ENCODE results near the gene DLEC1.

Gene DLEC1

DNA sequence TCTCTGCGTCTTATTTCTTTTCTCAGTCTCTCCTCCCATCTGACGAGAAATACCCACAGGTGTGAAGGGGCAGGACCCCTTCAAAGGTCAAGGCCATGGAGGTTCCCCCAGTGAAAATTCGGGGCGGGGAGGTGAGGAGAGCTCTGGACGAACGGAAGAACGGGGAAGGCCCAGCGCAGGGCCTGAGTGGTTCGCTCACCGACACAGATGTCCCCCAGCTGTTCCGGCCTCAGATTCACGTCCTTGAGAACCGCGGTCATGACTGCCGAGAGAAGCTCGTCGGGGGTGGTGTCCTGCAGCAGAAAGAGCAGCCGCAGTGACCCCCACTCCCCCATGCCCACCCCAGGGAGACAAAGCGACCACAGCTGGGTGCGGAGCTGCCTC is 97.4 kb downstream of the DLEC1 start:
- H3K27me3 ChIP-seq (ENCODE audit: low read depth, low read length) = no peaks in the 10 kb centered on the region
- peaks cover 34% of the 10 kb centered on the region for H3K4me1 ChIP-seq (ENCODE audit: low read length)
- TF ChIP-seq, protein P1, sequence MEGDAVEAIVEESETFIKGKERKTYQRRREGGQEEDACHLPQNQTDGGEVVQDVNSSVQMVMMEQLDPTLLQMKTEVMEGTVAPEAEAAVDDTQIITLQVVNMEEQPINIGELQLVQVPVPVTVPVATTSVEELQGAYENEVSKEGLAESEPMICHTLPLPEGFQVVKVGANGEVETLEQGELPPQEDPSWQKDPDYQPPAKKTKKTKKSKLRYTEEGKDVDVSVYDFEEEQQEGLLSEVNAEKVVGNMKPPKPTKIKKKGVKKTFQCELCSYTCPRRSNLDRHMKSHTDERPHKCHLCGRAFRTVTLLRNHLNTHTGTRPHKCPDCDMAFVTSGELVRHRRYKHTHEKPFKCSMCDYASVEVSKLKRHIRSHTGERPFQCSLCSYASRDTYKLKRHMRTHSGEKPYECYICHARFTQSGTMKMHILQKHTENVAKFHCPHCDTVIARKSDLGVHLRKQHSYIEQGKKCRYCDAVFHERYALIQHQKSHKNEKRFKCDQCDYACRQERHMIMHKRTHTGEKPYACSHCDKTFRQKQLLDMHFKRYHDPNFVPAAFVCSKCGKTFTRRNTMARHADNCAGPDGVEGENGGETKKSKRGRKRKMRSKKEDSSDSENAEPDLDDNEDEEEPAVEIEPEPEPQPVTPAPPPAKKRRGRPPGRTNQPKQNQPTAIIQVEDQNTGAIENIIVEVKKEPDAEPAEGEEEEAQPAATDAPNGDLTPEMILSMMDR (IDR thresholded peaks at IDR 0.05; ENCODE audit: low read depth, low read length) = no peak
- TF ChIP-seq EZH2phosphoT487 (IDR thresholded peaks at IDR 0.05; ENCODE audit: low read depth) = no peak
- H4K20me1 ChIP-seq (ENCODE audit: insufficient read depth, low read length) = peaks cover 16% of the 10 kb centered on the region
- H3K9me3 ChIP-seq (ENCODE audit: insufficient read depth, low read length) = no peaks in the 10 kb centered on the region
- H3K27ac ChIP-seq (ENCODE audit: low read length) = peak overlapping the region; percentile 37
- H2AFZ ChIP-seq (ENCODE audit: low read depth, low read length) = no peak overlapping the region
- H3K4me2 ChIP-seq (ENCODE audit: low read length) = peak overlapping the region; percentile 87
- H3K9ac ChIP-seq (ENCODE audit: low read length) = peak overlapping the region; percentile 86
- peaks cover 35% of the 10 kb centered on the region for H3K36me3 ChIP-seq (replicated peaks; ENCODE audit: low read depth, low read length)
- peaks cover 54% of the 10 kb centered on the region for H3K79me2 ChIP-seq (ENCODE audit: low read length)
- H3K4me3 ChIP-seq (ENCODE audit: low read length) = peak overlapping the region; percentile 82

DNA sequence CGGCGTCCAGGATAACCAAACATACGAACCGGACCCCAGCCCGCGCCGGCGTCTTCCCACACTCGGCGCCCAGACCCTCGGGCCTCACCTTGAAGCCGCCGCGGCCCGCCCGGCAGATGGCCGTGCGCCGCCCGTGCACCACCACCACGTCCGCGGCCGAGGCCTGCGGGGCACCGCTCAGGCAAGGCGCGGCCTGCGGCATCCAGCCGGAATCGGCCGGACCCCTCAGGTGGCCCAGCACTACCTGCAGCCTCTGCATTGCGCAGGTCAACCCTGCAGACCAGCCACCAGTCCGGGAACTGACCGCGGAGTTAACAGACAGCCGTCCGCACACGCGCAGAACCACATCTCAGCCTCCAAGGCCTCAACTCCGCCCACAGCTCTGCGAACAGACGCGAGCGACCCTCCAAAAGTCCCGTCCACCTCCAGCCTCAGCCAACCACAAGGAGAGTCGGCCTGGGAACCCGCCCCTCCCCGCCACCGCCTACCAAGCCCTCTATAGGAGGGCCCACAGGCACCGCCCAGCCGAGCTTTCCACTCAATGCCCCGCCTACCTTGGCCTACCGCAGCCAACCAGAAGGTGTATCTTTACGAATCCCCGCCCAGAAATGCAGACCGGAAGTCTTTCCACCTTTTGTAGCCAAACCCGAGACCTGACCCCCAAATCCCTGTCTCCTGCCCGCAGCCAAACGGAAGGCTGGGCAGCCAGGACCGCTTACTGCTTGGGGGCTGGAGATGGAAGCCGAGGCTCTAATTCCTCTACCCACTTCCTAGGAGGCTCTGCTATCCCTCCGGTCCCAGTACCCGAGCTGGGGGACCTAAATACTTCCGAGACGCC is 98.0 kb downstream of the DLEC1 start, which contains the start of gene ACAA1:
TSS of gene ACAA1 (minus strand) at position 351 of the 838 bp plus-strand sequence. CDS start at position 259, 92 bp downstream.
- Histone ChIP-seq H3K9me3 (ENCODE audit: insufficient read depth, low read length) (no peaks in the 10 kb centered on the region), H3K27ac (ENCODE audit: low read length) (peak within 1 kb of the TSS; percentile 72), H3K27me3 (ENCODE audit: low read depth, low read length) (no peaks in the 10 kb centered on the region), H2AFZ (ENCODE audit: low read depth, low read length) (no peak within 1 kb of the TSS), H3K4me1 (ENCODE audit: low read length) (peaks cover 28% of the 10 kb centered on the region), H3K36me3 (replicated peaks; ENCODE audit: low read depth, low read length) (peaks cover 40% of the 10 kb centered on the region), H4K20me1 (ENCODE audit: insufficient read depth, low read length) (peaks cover 11% of the 10 kb centered on the region; the same call in 1 of the 2 replicates), H3K79me2 (ENCODE audit: low read length) (peaks cover 54% of the 10 kb centered on the region), H3K4me3 (ENCODE audit: low read length) (peak within 1 kb of the TSS; percentile 87), H3K9ac (ENCODE audit: low read length) (peak within 1 kb of the TSS; percentile 94), H3K4me2 (ENCODE audit: low read length) (peak within 1 kb of the TSS; percentile 91)
- TF ChIP-seq, protein P1 (IDR thresholded peaks at IDR 0.05; ENCODE audit: low read depth, low read length) = no peak
- TF ChIP-seq EZH2phosphoT487 (IDR thresholded peaks at IDR 0.05; ENCODE audit: low read depth) = no peak

DNA sequence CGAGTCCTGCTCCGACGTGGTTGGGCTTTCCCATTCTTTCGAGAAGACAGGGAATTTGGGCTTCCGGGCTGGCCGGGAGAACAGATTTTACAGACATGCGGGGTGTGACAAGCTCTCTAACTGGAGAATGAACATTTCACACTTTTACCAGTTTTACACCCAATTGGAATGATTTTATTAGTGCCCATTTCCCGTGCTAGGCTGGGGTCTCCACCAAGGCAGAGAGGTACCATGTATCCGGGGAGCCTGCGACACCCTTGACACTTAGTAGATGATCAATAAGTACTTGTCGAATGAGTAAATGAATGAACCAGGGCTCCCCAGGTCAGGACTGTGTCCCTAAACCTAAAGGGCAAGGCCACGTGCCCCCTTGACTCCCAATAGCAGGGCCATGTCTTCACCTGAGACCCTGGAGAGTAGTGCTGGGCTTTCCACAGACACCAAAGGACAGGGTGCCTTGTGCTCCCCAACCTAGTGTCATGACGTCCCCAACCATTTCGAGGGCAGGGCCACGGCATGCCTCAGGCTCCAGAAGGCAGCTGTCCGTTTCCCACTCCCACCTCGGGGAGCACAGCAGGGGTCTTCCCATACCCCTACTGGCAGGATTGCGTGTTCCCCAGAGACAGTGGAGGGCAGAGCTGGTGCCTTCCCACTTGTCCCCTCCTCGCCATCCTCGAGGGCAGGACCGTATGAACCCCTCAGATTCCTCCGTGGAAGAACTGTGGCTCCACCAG is 98.8 kb downstream of the DLEC1 start:
- peaks cover 43% of the 10 kb centered on the region for H3K36me3 ChIP-seq (replicated peaks; ENCODE audit: low read depth, low read length)
- TF ChIP-seq EZH2phosphoT487 (IDR thresholded peaks at IDR 0.05; ENCODE audit: low read depth) = no peak
- H4K20me1 ChIP-seq (ENCODE audit: insufficient read depth, low read length) = peaks cover 8% of the 10 kb centered on the region; the same call in 1 of the 2 replicates
- peaks cover 25% of the 10 kb centered on the region for H3K4me1 ChIP-seq (ENCODE audit: low read length)
- no peaks in the 10 kb centered on the region for H3K27me3 ChIP-seq (ENCODE audit: low read depth, low read length)
- no peaks in the 10 kb centered on the region for H3K9me3 ChIP-seq (ENCODE audit: insufficient read depth, low read length)
- peak overlapping the region; percentile 94 for H3K9ac ChIP-seq (ENCODE audit: low read length)
- peaks cover 54% of the 10 kb centered on the region for H3K79me2 ChIP-seq (ENCODE audit: low read length)
- peak overlapping the region; percentile 91 for H3K4me2 ChIP-seq (ENCODE audit: low read length)
- H3K4me3 ChIP-seq (ENCODE audit: low read length) = peak overlapping the region; percentile 87
- peak overlapping the region; percentile 34; the same call in 1 of the 2 replicates for H2AFZ ChIP-seq (ENCODE audit: low read depth, low read length)
- peak overlapping the region; percentile 72 for H3K27ac ChIP-seq (ENCODE audit: low read length)

DNA sequence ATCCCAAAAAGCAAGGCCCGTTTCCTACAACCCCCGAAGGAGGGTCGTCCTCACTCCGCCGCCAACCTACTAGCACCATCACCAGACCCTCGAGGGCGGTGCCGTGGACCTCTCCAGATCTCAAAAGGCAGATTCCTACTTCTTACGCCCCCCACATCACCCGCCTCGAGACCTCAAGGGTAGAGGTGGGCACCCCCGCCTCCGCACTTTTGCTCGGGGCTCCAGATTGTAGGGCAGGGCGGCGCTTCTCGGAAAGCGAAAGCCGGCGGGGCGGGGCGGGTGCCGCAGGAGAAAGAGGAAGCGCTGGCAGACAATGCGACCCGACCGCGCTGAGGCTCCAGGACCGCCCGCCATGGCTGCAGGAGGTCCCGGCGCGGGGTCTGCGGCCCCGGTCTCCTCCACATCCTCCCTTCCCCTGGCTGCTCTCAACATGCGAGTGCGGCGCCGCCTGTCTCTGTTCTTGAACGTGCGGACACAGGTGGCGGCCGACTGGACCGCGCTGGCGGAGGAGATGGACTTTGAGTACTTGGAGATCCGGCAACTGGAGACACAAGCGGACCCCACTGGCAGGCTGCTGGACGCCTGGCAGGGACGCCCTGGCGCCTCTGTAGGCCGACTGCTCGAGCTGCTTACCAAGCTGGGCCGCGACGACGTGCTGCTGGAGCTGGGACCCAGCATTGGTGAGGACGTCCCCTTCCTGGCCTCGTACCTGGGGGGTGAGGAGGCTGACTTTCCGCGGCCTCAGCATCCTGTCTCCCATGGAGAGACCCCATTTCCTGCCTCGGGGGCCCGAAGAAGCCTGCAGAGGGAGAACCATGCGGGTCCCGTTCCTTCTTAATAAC is 99.6 kb downstream of the DLEC1 start, which contains the start of gene MYD88:
TSS of gene MYD88 (plus strand) at position 313 of the 842 bp plus-strand sequence. CDS start at position 353, 40 bp downstream.
- peaks cover 54% of the 10 kb centered on the region for H3K79me2 ChIP-seq (ENCODE audit: low read length)
- TF ChIP-seq EZH2phosphoT487 (IDR thresholded peaks at IDR 0.05; ENCODE audit: low read depth) = no peak
- TF ChIP-seq, protein P1 (IDR thresholded peaks at IDR 0.05; ENCODE audit: low read depth, low read length) = no peak
- H2AFZ ChIP-seq (ENCODE audit: low read depth, low read length) = peak within 1 kb of the TSS; percentile 75
- no peaks in the 10 kb centered on the region for H3K9me3 ChIP-seq (ENCODE audit: insufficient read depth, low read length)
- peak within 1 kb of the TSS; percentile 91 for H3K4me2 ChIP-seq (ENCODE audit: low read length)
- peaks cover 8% of the 10 kb centered on the region; the same call in 1 of the 2 replicates for H4K20me1 ChIP-seq (ENCODE audit: insufficient read depth, low read length)
- peak within 1 kb of the TSS; percentile 72 for H3K27ac ChIP-seq (ENCODE audit: low read length)
- peak within 1 kb of the TSS; percentile 94 for H3K9ac ChIP-seq (ENCODE audit: low read length)
- H3K4me1 ChIP-seq (ENCODE audit: low read length) = peaks cover 31% of the 10 kb centered on the region
- H3K27me3 ChIP-seq (ENCODE audit: low read depth, low read length) = no peaks in the 10 kb centered on the region
- peaks cover 38% of the 10 kb centered on the region for H3K36me3 ChIP-seq (replicated peaks; ENCODE audit: low read depth, low read length)
- H3K4me3 ChIP-seq (ENCODE audit: low read length) = peak within 1 kb of the TSS; percentile 87
